NB4 (cell line): ENCODE results near the gene NME1.

ENCODE experiments used
- DNase-seq: peaks from one replicate; pipeline ENCODE4 v3.0.0; 2010; ENCODE audit warnings: low read depth
- H3K4me3 ChIP-seq: one replicate; pipeline ENCODE4 v1.5.1; 2011; ENCODE audit warnings: mild to moderate bottlenecking, low read depth, low read length, moderate library complexity
- CTCF ChIP-seq: IDR thresholded peaks from one replicate; pipeline ENCODE4 v1.5.1; 2012; ENCODE audit warnings: low read depth, low read length
- MYC ChIP-seq: IDR thresholded peaks from 2 replicates; pipeline ENCODE4 v1.6.1; 2011; ENCODE audit warnings: low read depth, low read length
- POLR2A ChIP-seq: IDR thresholded peaks from 2 replicates; pipeline ENCODE4 v1.6.1; 2011; ENCODE audit warnings: mild to moderate bottlenecking; ENCODE audit not compliant: insufficient read length; ENCODE audit errors: extremely low read depth
- TF ChIP-seq, protein P1 (sequence below): IDR thresholded peaks from 2 replicates; pipeline ENCODE4 v1.6.1; 2011; ENCODE audit warnings: low read depth, low read length

Gene NME1

DNA sequence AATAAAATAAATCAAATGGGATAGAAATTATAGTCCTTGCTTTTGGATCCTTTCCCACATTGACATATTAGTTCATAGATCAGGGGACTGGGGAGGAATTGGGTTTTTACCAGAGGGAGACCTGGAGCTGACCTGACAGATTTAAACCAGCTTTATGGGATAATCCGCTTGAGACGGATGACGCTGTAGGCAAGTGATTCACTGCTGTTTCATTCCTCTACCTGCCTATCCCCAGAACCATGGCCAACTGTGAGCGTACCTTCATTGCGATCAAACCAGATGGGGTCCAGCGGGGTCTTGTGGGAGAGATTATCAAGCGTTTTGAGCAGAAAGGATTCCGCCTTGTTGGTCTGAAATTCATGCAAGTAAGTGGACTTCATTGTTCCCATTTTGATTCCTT is 2.1 kb downstream of the NME1 start:
- no peak for TF ChIP-seq CTCF
- no peak for TF ChIP-seq POLR2A
- no peak for TF ChIP-seq MYC
- no peak for DNase-seq
- H3K4me3 ChIP-seq = peak overlapping the region; percentile 96

- no peak for DNase-seq
These were observed 6.2 kb downstream of the NME1 start for GRCh38 chr17:51159604-51160003.

GRCh38 chr17:51161541-51161940 is 8.2 kb downstream of the NME1 start:
- DNase-seq = no peak
- no peak overlapping the region for H3K4me3 ChIP-seq
- TF ChIP-seq, protein P1, sequence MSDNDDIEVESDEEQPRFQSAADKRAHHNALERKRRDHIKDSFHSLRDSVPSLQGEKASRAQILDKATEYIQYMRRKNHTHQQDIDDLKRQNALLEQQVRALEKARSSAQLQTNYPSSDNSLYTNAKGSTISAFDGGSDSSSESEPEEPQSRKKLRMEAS = no peak
- TF ChIP-seq MYC (no peak), CTCF (no peak)

More at GRCh38 chr17:51159604-51160003, 6.2 kb downstream of the NME1 start:
- TF ChIP-seq POLR2A = no peak
- no peak for TF ChIP-seq CTCF
- no peak for TF ChIP-seq MYC
- TF ChIP-seq, protein P1 = no peak
- no peak overlapping the region for H3K4me3 ChIP-seq

GRCh38 chr17:51164911-51165679 is 11.7 kb downstream of the NME1 start:
- DNase-seq = peak; percentile 36
- TF ChIP-seq, protein P1 = no peak
- TF ChIP-seq CTCF (no peak), MYC (no peak), POLR2A (no peak)
- peak overlapping the region; percentile 72 for H3K4me3 ChIP-seq

- TF ChIP-seq CTCF = no peak
- TF ChIP-seq POLR2A = no peak
- TF ChIP-seq MYC = no peak
- TF ChIP-seq, protein P1 = no peak
- no peak for DNase-seq
- peak overlapping the region; percentile 72 for H3K4me3 ChIP-seq
These were observed 12.4 kb downstream of the NME1 start for GRCh38 chr17:51165680-51166197.
